K562 (cell line): ENCODE measurements around the gene TCEAL8. TPM values are rescaled to one million over a fixed set of nuclear protein-coding genes. Genes with fewer than 3 reads are reported as not detected.
A peak's percentile ranks its signal among the peaks of the same experiment; 100 is the strongest.

ENCODE experiments used
- AFF1 ChIP-seq, 2 experiments: fragments of 450-650 bp; IDR thresholded peaks; 2 replicates each; pipeline ENCODE4 v1.6.1; 2018; ENCODE audit warnings: mild to moderate bottlenecking in 2 of 2, low read depth in 1 of 2; ENCODE audit not compliant: partially characterized antibody in 2 of 2
- ATF1 ChIP-seq, 2 experiments: fragments of 450-650 bp in 1 of 2; IDR thresholded peaks; 2 replicates each; pipeline ENCODE4 v1.6.1; 2016; ENCODE audit warnings: missing compliant biosample characterization in 1 of 2, missing genetic modification characterization in 1 of 2
- BRD9 ChIP-seq: fragments of 450-650 bp; IDR thresholded peaks from 2 replicates; pipeline ENCODE4 v1.6.1; 2018; ENCODE audit warnings: low read depth; ENCODE audit not compliant: partially characterized antibody
- BRF1 ChIP-seq: IDR thresholded peaks from 3 replicates; pipeline ENCODE4 v1.6.1; 2011; ENCODE audit warnings: borderline replicate concordance, mild to moderate bottlenecking; ENCODE audit not compliant: insufficient read length; ENCODE audit errors: extremely low read depth
- CAMTA2 ChIP-seq: fragments of 250-450 bp; sonication (Bioruptor Pico); conservative IDR thresholded peaks from 2 replicates; pipeline ENCODE4 v1.5.1; 2022
- CXXC5 ChIP-seq: fragments of 250-450 bp; sonication (Bioruptor Pico); IDR thresholded peaks from 2 replicates; pipeline ENCODE4 v1.8.0; 2022; ENCODE audit warnings: inconsistent platforms, mild to moderate bottlenecking, moderate library complexity
- E2F6 ChIP-seq, 2 experiments: IDR thresholded peaks; 2 replicates each; pipeline ENCODE4 v1.6.1; 2011; ENCODE audit warnings: borderline replicate concordance in 1 of 2, control low read depth in 1 of 2, low read depth in 1 of 2, low read length in 1 of 2, mild to moderate bottlenecking in 1 of 2, mixed read lengths in 1 of 2, moderate library complexity in 1 of 2; ENCODE audit not compliant: insufficient read depth in 1 of 2, insufficient read length in 1 of 2, poor library complexity in 1 of 2, severe bottlenecking in 1 of 2; ENCODE audit errors: extremely low read depth in 1 of 2
- EHMT2 ChIP-seq: fragments of 450-650 bp; IDR thresholded peaks from 2 replicates; pipeline ENCODE4 v1.6.1; 2018; ENCODE audit warnings: antibody characterized with exemption
- EP300 ChIP-seq: IDR thresholded peaks from 2 replicates; pipeline ENCODE4 v1.6.1; 2012; ENCODE audit warnings: low read length, improper control_type of control experiment
- ETV1 ChIP-seq: fragments of 450-650 bp; conservative IDR thresholded peaks from 2 replicates; pipeline ENCODE4 v1.6.1; 2016; ENCODE audit warnings: missing genetic modification characterization, control low read depth, low read depth, missing compliant biosample characterization
- HDAC1 ChIP-seq, 2 experiments: fragments of 450-650 bp; IDR thresholded peaks; 2 replicates each; pipeline ENCODE4 v1.6.1; 2016 to 2017; ENCODE audit warnings: inconsistent platforms in 1 of 2, mild to moderate bottlenecking in 1 of 2, moderate library complexity in 1 of 2
- HDGF ChIP-seq: fragments of 450-650 bp; IDR thresholded peaks from 2 replicates; pipeline ENCODE4 v1.6.1; 2016
- JUNB ChIP-seq: fragments of 450-650 bp; formaldehyde crosslinking; conservative IDR thresholded peaks from 2 replicates; pipeline ENCODE4 v1.4.0; 2020; ENCODE audit warnings: mild to moderate bottlenecking
- JUND ChIP-seq, 2 experiments: IDR thresholded peaks; 2 replicates in 1 of 2; 3 replicates in 1 of 2; pipeline ENCODE4 v1.6.1; 2011; ENCODE audit warnings: borderline replicate concordance in 2 of 2, low read depth in 2 of 2, low read length in 2 of 2, improper control_type of control experiment in 1 of 2, missing biosample characterization in 1 of 2, missing genetic modification characterization in 1 of 2, missing genetic modification reagents in 1 of 2
- KDM1A ChIP-seq, 2 experiments: fragments of 450-650 bp; IDR thresholded peaks; 2 replicates each; pipeline ENCODE4 v1.6.1; 2016; ENCODE audit warnings: mild to moderate bottlenecking in 2 of 2
- L3MBTL2 ChIP-seq: fragments of 450-650 bp; IDR thresholded peaks from 2 replicates; pipeline ENCODE4 v1.6.1; 2016; ENCODE audit warnings: mild to moderate bottlenecking, moderate library complexity
- MECOM ChIP-seq: fragments of 250-450 bp; sonication (Bioruptor Pico); IDR thresholded peaks from 2 replicates; pipeline ENCODE4 v1.8.0; 2022; ENCODE audit warnings: inconsistent platforms
- SIN3A ChIP-seq, 2 experiments: fragments of 150-350 bp in 1 of 2; IDR thresholded peaks; 2 replicates each; pipeline ENCODE4 v1.6.1; 2011 to 2016; ENCODE audit warnings: borderline replicate concordance in 2 of 2, low read depth in 2 of 2, low read length in 2 of 2, mild to moderate bottlenecking in 2 of 2, moderate library complexity in 2 of 2; ENCODE audit not compliant: control insufficient read depth in 1 of 2
- SMARCE1 ChIP-seq: fragments of 450-650 bp; IDR thresholded peaks from 2 replicates; pipeline ENCODE4 v1.7.1; 2016; ENCODE audit warnings: mild to moderate bottlenecking
- SNIP1 ChIP-seq: fragments of 450-650 bp; IDR thresholded peaks from 2 replicates; pipeline ENCODE4 v1.7.1; 2017; ENCODE audit warnings: low read depth, mild to moderate bottlenecking
- SOX6 ChIP-seq: fragments of 450-650 bp; IDR thresholded peaks from 2 replicates; pipeline ENCODE4 v1.6.1; 2014; ENCODE audit warnings: mild to moderate bottlenecking
- STAT5A ChIP-seq: IDR thresholded peaks from 2 replicates; pipeline ENCODE4 v1.6.1; 2012; ENCODE audit warnings: low read length, inconsistent platforms, borderline replicate concordance
- TBP ChIP-seq: optimal IDR thresholded peaks from 2 replicates; pipeline ENCODE3; 2011; ENCODE audit warnings: low read depth, low read length, improper control_type of control experiment
- TEAD2 ChIP-seq: fragments of 450-650 bp; IDR thresholded peaks from 2 replicates; pipeline ENCODE4 v1.6.1; 2016; ENCODE audit warnings: missing genetic modification characterization, control low read depth, missing compliant biosample characterization
- ZNF707 ChIP-seq: fragments of 250-450 bp; sonication (Bioruptor Pico); conservative IDR thresholded peaks from 2 replicates; pipeline ENCODE4 v1.8.0; 2022; ENCODE audit warnings: inconsistent platforms, mild to moderate bottlenecking, moderate library complexity
- ZNF830 ChIP-seq: fragments of 250-450 bp; sonication (Bioruptor Pico); IDR thresholded peaks from 2 replicates; pipeline ENCODE4 v1.5.0; 2021; ENCODE audit warnings: mild to moderate bottlenecking
- polyA plus RNA-seq, 8 experiments: library from polyadenylated mRNA; depleted of rRNA in 4 of 8; stranded (reverse) in 5 of 8; unstranded in 3 of 8; fragments of >200 nt; fragmentation: Nextera tagmentation in 2 of 8; fragmentation: Illumina TruSeq in 1 of 8; extraction: Ambion mirVana in 2 of 8; extraction: Trizol in 1 of 8; gene quantifications; 2 replicates each; pipeline versions ENCODE4 v1.2.1 to v1.2.3, GENCODE V29; 2011 to 2014; ENCODE audit warnings: inconsistent platforms in 1 of 8, missing spikeins in 1 of 8
- total RNA-seq, 7 experiments: library from RNA; depleted of rRNA in 6 of 7; stranded (reverse); fragments of >200 nt in 6 of 7; fragmentation: Illumina TruSeq in 2 of 7; extraction: Trizol in 2 of 7; gene quantifications; 2 replicates each; pipeline versions ENCODE4 v1.2.1 to v1.2.3, GENCODE V29; 2011 to 2021; ENCODE audit warnings: low replicate concordance in 1 of 7

TCEAL8 gene
- total and polyA plus RNA-seq, 9 of the 15 experiments (the other 6 are each of a cell fraction or from before 2014, with no cell fraction given) = 49.0 to 178 (median 101) TPM

- TF ChIP-seq KDM1A (IDR thresholded peaks at IDR 0.05) (peak; percentile 76 to 78; a peak in 3 of 4 replicates), MECOM (CRISPR knock-in tag) (peak; percentile 69), BRD9 (no peak), HDAC1 (IDR thresholded peaks at IDR 0.05) (peak in 1 of 2 experiments; percentile 70; a peak in 2 of 4 replicates), L3MBTL2 (peak; percentile 60; the same call in 1 of the 2 replicates), SNIP1 (no peak), STAT5A (peak; percentile 79), ZNF707 (CRISPR knock-in tag) (no peak), EHMT2 (no peak), BRF1 (no peak), CAMTA2 (no peak), E2F6 (IDR thresholded peaks at IDR 0.05; ENCODE audit: borderline replicate concordance in 1 of 2, extremely low read depth in 1 of 2, insufficient read depth in 1 of 2, insufficient read length in 1 of 2, low read depth in 1 of 2, low read length in 1 of 2, poor library complexity in 1 of 2, severe bottlenecking in 1 of 2) (peak in 1 of 2 experiments; percentile 24), CXXC5 (CRISPR knock-in tag) (peak; percentile 16; the same call in 1 of the 2 replicates), EP300 (peak; percentile 92), SOX6 (peak; percentile 79), HDGF (no peak), TBP (no peak), ZNF830 (CRISPR knock-in tag) (no peak), AFF1 (IDR thresholded peaks at IDR 0.05; ENCODE audit: low read depth in 1 of 2, partially characterized antibody in 2 of 2) (no peak), JUND (IDR thresholded peaks at IDR 0.05; ENCODE audit: borderline replicate concordance, low read depth, low read length) (peak; percentile 41; the same call in 1 of the 2 replicates), JUND (tag; IDR thresholded peaks at IDR 0.05; ENCODE audit: borderline replicate concordance, low read depth, low read length) (no peak; the same call in 2 of the 3 replicates), SIN3A (IDR thresholded peaks at IDR 0.05; ENCODE audit: borderline replicate concordance in 2 of 2, control insufficient read depth in 1 of 2, low read depth in 2 of 2, low read length in 2 of 2) (no peak), SMARCE1 (peak; percentile 85), ETV1 (peak; percentile 51), TEAD2 (tag) (no peak), ATF1 (CRISPR knock-in tag; IDR thresholded peaks at IDR 0.05) (no peak), ATF1 (tag; IDR thresholded peaks at IDR 0.05) (peak; percentile 34), JUNB (CRISPR knock-in tag) (no peak)
Measured at GRCh38 chrX:103233263-103233662, 21.7 kb downstream of the TCEAL8 start (continued).
